Pancreas (tissue), 10 donors: Measurements from ENCODE around the gene ARHGAP8. TPM values are rescaled to one million over a fixed set of nuclear protein-coding genes. Genes with fewer than 3 reads are reported as not detected.

Source experiments
- ATAC-seq, 4 donors: fragments of 200-7000 bp; cut with Tn5 transposase; one replicate each; pipeline versions ENCODE4 v1.8.0 to v1.9.1; 2020; ENCODE audit warnings: mild to moderate bottlenecking in 4 of 4, moderate library complexity in 4 of 4
- DNase-seq, 6 donors: peaks; one replicate each; pipeline ENCODE4 v3.0.0-alpha.2; 2020
- FAIRE-seq: peaks from 2 replicates; lab custom pipeline; 2012; peaks lifted over from hg19 to GRCh38; lab: Jason Lieb, UNC
- H3K27ac ChIP-seq, 4 donors: fragments of 200-600 bp; sonication (generic); 1 replicate in 3 of 4; 2 replicates in 1 of 4; pipeline versions ENCODE4 v1.5.0 to v1.8.0; 2020
- H3K27me3 ChIP-seq, 4 donors: fragments of 200-600 bp; one replicate each; pipeline ENCODE4 v1.8.0; 2021
- H3K36me3 ChIP-seq, 3 donors: fragments of 200-600 bp; sonication (generic) in 1 of 3; one replicate each; pipeline versions ENCODE4 v1.5.0 to v1.8.0; 2020 to 2021
- H3K4me1 ChIP-seq, 3 donors: fragments of 200-600 bp; one replicate each; pipeline ENCODE4 v1.8.0; 2021
- H3K4me3 ChIP-seq, 4 donors: fragments of 200-600 bp; sonication (generic) in 2 of 4; one replicate each; pipeline versions ENCODE4 v1.5.0 to v1.8.0; 2020 to 2021
- H3K9me3 ChIP-seq, 4 donors: fragments of 200-600 bp; one replicate each; pipeline ENCODE4 v1.8.0; 2021
- WGBS, 2 donors: extraction: QIAGEN DNeasy Blood & Tissue Kit; methylation state at CpG; one replicate each; pipeline ENCODE4 v1.1.7; 2013; 5-methylcytosine and 5-hydroxymethylcytosine counted together
- intact Hi-C, 3 donors: fragments of 100-400 bp; cut with DNase I; formaldehyde crosslinking; loops; one replicate each; pipeline versions ENCODE4 v1.11.1 to v1.14.2; 2022
- polyA plus RNA-seq, 2 donors: library from polyadenylated mRNA; stranded (reverse); fragments of 200-250 nt; gene quantifications; one replicate each; pipeline ENCODE4 v1.2.3, GENCODE V29; 2013
- total RNA-seq, 6 donors: library from RNA; stranded (reverse); fragmentation: NEBNext Ultra II Directional in 4 of 6; extraction: Animal tissue kit (Norgen Biotek cat#: 25700) in 4 of 6; gene quantifications; one replicate each; pipeline versions ENCODE4 v1.2.1 to v1.2.4, GENCODE V29; 2021 to 2023
- TF ChIP-seq, protein P1 (sequence below), 4 donors: fragments of 200-600 bp; sonication (generic) in 3 of 4; IDR thresholded peaks; one replicate each; pipeline versions ENCODE4 v1.5.0 to v1.8.0; 2021; ENCODE audit warnings: antibody characterized with exemption in 4 of 4
- donor health status: healthy with polysubstance abuse.
- donor health status: DM: no; HTN: no; CAD: no; lungs with moderate emphysema.
- donor health status: DM: no; HTN: no; CAD: no.
- donor health status: control.
- donor health status: control.
- donor health status: Bipolar disorder and iron deficiency.
- donor health status: DM: yes; HTN: yes; CAD: no.
- donor health status: DM: no; HTN: no; CAD: no.
- donor health status: DM: no; HTN: no; CAD: no.
- donor health status: DM: yes; HTN: yes; CAD: no.

Gene ARHGAP8
- total and polyA plus RNA-seq, 8 donors, result 8.6 to 59.2 (median 15.1) TPM

DNA sequence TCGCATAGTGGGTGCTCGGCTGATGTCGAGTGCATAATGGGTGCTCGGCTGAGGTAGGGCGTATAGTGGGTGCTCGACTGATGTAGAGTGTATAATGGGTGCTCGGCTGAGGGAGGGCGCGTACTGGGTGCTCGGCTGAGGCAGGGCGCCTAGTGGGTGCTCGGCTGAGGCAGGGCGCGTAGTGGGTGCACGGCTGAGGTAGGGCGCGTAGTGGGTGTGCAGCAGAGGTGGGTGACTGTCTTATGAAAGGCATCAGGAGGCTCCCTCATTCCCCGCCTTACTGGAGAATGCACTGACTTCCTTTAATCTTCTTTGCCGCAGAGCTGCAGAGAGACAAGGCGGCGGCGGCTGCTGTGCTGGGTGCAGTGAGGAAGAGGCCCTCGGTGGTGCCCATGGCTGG is 33.8 kb downstream of the ARHGAP8 start:
- H3K9me3 ChIP-seq, result no peaks in the 10 kb centered on the region
- H3K27ac ChIP-seq, result no peak overlapping the region
- H3K36me3 ChIP-seq, result no peaks in the 10 kb centered on the region
- intact Hi-C loops, result no loop called here
- no peaks in the 10 kb centered on the region for H3K4me1 ChIP-seq
- TF ChIP-seq, protein P1, sequence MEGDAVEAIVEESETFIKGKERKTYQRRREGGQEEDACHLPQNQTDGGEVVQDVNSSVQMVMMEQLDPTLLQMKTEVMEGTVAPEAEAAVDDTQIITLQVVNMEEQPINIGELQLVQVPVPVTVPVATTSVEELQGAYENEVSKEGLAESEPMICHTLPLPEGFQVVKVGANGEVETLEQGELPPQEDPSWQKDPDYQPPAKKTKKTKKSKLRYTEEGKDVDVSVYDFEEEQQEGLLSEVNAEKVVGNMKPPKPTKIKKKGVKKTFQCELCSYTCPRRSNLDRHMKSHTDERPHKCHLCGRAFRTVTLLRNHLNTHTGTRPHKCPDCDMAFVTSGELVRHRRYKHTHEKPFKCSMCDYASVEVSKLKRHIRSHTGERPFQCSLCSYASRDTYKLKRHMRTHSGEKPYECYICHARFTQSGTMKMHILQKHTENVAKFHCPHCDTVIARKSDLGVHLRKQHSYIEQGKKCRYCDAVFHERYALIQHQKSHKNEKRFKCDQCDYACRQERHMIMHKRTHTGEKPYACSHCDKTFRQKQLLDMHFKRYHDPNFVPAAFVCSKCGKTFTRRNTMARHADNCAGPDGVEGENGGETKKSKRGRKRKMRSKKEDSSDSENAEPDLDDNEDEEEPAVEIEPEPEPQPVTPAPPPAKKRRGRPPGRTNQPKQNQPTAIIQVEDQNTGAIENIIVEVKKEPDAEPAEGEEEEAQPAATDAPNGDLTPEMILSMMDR (IDR thresholded peaks at IDR 0.05), result no peak
- DNase-seq, result no peak
- no peaks in the 10 kb centered on the region for H3K27me3 ChIP-seq
- 82 to 89% methylated on average over 23 of the region's 23 CpGs for WGBS, 2 donors
- no peak overlapping the region for H3K4me3 ChIP-seq
- no peak for FAIRE-seq
- no peak for ATAC-seq

DNA sequence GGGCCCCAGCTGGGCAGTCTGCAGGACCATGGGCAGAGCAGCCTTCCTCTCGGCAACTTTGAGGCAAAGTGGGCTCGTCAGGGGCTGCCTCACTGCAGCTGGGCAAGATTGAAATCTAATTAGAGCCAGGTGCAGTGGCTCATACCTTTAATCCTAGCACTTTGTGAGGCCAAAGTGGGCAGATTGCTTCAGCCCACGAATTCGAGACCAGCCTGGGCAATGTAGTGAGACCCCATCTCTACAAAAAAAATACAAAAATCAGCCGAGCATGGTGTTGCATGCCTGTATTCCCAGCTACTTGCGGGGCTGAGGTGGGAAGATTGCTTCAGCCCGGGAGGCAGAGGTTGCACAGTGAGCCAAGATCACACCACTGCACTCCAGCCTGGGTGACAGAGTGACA is 34.2 kb downstream of the ARHGAP8 start:
- Histone ChIP-seq H3K4me3 (no peak overlapping the region), H3K27ac (no peak overlapping the region), H3K36me3 (no peaks in the 10 kb centered on the region), H3K9me3 (no peaks in the 10 kb centered on the region), H3K27me3 (no peaks in the 10 kb centered on the region), H3K4me1 (no peaks in the 10 kb centered on the region)
- no peak for ATAC-seq
- TF ChIP-seq, protein P1 (IDR thresholded peaks at IDR 0.05), result no peak
- WGBS, 2 donors, result 77 to 87% methylated on average over 7 of the region's 7 CpGs
- no peak for DNase-seq
- intact Hi-C loops, result no loop called here
- FAIRE-seq, result no peak

DNA sequence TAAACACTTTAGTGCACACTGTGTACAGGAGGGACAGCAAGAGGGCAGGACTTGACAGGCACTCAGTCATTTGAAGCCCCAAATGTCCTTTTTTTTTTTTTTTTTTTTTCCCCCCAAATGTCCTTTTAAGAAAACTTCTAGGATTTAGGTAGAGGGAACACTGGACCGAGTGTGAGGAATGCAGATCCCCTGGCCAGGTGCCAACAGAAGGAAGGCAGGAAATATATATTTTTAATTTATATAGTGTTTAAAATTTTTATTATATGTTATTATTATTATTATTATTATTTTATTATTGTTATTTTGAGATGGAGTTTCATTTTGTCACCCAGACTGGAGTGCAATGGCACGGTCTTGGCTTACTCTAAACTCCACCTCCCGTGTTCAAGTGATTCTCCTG is 35.5 kb downstream of the ARHGAP8 start:
- Histone ChIP-seq H3K27ac (no peak overlapping the region), H3K4me1 (no peaks in the 10 kb centered on the region), H3K36me3 (no peaks in the 10 kb centered on the region), H3K27me3 (no peaks in the 10 kb centered on the region), H3K9me3 (no peaks in the 10 kb centered on the region), H3K4me3 (no peak overlapping the region)
- TF ChIP-seq, protein P1 (IDR thresholded peaks at IDR 0.05), result no peak
- no peak for FAIRE-seq
- no peak for DNase-seq
- WGBS, 2 donors, result 80 to 85% methylated on average over 3 of the region's 3 CpGs
- intact Hi-C loops, result no loop called here
- no peak for ATAC-seq

DNA sequence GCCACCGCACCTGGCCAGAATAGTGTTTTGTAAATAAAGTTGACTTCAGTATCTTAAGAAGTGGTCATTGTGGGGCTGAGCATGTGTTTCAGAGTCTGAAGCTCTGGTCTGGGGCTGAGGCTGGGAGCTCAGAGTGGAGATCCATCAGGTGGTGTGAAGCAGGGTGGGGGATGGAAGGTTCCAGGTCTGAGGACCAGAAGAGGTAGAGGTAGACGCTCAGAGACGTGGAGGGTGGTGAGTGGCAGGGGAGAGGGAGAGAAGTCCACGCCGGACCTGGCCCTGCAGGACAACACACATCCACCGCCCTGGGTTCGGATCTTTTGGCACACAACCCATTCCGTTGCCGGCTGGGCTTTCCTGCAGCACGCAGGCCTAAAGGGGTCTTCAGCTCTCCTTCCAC is 40.7 kb downstream of the ARHGAP8 start:
- ATAC-seq, result no peak
- Histone ChIP-seq H3K4me3 (no peak overlapping the region), H3K9me3 (no peaks in the 10 kb centered on the region), H3K27ac (no peak overlapping the region), H3K4me1 (no peaks in the 10 kb centered on the region), H3K36me3 (no peaks in the 10 kb centered on the region), H3K27me3 (no peaks in the 10 kb centered on the region)
- WGBS, 2 donors, result 88 to 91% methylated on average over 10 of the region's 10 CpGs
- DNase-seq, result no peak
- no peak for FAIRE-seq
- intact Hi-C loops, result no loop called here
- TF ChIP-seq, protein P1 (IDR thresholded peaks at IDR 0.05), result no peak

DNA sequence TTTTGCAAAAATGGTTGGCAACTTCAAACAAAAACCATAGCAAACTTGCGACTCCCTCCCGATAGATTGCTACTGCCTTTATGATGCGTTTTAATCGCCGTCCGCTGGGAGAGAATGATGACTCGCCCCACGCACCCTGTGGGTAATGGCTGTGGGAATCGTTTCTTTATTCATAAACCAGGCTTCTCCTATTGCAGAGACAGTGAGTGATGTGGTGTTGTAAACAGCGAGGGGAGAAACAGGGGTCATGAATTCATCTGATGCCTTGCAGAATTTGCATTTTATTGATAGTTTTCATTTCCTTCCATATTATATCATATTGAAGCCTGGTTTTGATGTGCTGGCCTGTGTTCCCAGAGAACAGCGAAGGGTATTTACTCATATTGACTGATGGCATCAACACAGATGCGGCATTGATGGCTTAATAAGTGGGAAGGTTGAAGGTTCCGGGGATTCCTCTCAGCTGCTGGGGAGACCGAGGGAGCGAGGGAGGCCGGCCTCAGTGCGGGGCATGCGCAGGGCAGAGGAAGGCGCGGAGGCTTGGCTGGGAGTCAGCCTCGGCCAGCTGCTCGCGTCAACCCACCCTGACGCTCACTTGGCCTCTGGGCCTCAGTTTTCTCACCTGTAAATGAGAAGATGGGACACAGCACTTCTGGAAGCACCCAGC is 41.3 kb downstream of the ARHGAP8 start:
- Histone ChIP-seq H3K4me1 (no peaks in the 10 kb centered on the region), H3K36me3 (no peaks in the 10 kb centered on the region), H3K27me3 (no peaks in the 10 kb centered on the region), H3K4me3 (no peak overlapping the region), H3K9me3 (no peaks in the 10 kb centered on the region), H3K27ac (no peak overlapping the region)
- 90 to 91% methylated on average over 24 of the region's 24 CpGs for WGBS, 2 donors
- intact Hi-C loops, result no loop called here
- no peak for ATAC-seq
- no peak for FAIRE-seq
- no peak for DNase-seq
- TF ChIP-seq, protein P1 (IDR thresholded peaks at IDR 0.05), result no peak
